Progenitor cell of endocrine pancreas (in vitro differentiated cells): ENCODE measurements around the gene PDGFA. TPM values are rescaled to one million over a fixed set of nuclear protein-coding genes. Genes with fewer than 3 reads are reported as not detected.

Source experiments
- DNase-seq: peaks from one replicate; pipeline ENCODE4 v3.0.0; 2021; ENCODE audit warnings: low spot score; ENCODE audit not compliant: unreplicated experiment
- H3K27ac Mint-ChIP-seq: 2 replicates; pipeline ENCODE4 v1.8.0; 2021; ENCODE audit warnings: mild to moderate bottlenecking, moderate library complexity, mixed read lengths
- H3K27me3 Mint-ChIP-seq: 2 replicates; pipeline ENCODE4 v1.8.0; 2021; ENCODE audit warnings: mixed read lengths
- H3K36me3 Mint-ChIP-seq: 2 replicates; pipeline ENCODE4 v1.8.0; 2022; ENCODE audit warnings: mixed read lengths; ENCODE audit not compliant: insufficient read depth
- H3K4me1 Mint-ChIP-seq: 2 replicates; pipeline ENCODE4 v1.8.0; 2021; ENCODE audit warnings: low read depth, mixed read lengths
- H3K4me3 Mint-ChIP-seq: 2 replicates; pipeline ENCODE4 v1.8.0; 2021; ENCODE audit warnings: low read depth, mild to moderate bottlenecking, moderate library complexity, mixed read lengths
- H3K9me3 Mint-ChIP-seq: 2 replicates; pipeline ENCODE4 v1.8.0; 2021; ENCODE audit warnings: low read depth, mixed read lengths
- CTCF ChIP-seq: fragments of 200-600 bp; sonication (generic); IDR thresholded peaks from one replicate; pipeline ENCODE4 v1.5.0; 2021; ENCODE audit warnings: antibody characterized with exemption, mild to moderate bottlenecking; ENCODE audit not compliant: unreplicated experiment
- total RNA-seq: library from RNA; stranded (reverse); gene quantifications from 2 replicates; pipeline ENCODE4 v1.2.1, GENCODE V29; 2021

PDGFA gene
- total RNA-seq, 1 donor from 2014 or later, result 86.2 TPM

DNA sequence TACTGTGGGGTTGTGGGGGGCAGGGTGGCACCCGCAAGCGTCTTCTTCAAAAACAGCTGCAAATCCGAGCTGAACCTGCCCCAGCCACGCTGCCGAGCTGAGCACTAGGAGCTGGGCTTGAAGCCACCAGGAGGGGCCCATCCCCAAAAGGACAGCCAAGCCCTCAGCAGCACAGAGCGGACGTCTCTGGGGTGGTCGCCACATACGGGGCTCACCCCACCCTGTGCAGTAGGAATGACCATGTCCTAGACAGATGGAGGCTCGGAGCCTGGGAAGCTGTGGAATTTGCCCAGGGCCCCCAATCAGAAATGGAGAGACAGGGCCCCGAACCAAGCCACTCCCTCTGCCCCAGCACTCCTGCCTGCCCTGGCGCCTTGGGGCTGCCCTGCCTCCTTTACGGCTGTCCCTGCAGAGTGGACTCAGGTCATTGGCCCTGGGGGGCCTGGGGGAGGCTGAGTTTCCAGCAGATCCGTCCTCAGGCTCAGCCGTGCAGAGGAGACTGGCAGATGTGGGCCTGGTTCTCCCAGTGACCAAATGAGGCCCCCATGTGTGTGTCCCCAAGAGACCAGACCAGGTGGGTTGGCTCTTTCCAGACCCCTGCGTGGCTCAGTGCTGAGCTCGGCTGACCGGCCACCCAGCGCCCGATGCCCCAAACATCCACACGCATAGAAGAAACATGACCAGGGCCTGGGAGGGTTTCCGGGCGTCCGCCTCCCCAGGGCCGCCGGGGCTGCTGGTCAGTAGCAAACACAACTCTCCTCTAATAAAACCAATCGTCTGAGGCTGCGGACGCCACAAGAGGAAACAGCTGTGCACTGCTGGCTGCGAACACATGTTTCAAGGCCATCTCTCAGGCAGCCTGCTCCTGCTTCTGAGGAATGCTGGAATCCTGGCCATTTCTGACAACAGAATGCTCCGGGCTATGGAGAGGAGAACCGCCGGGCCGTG lies 54.9 kb downstream of the PDGFA start:
- DNase-seq, result no peak
- Mint-ChIP-seq H3K36me3 (peaks cover 2% of the 10 kb centered on the region), H3K27me3 (no peaks in the 10 kb centered on the region), H3K4me3 (no peak overlapping the region), H3K9me3 (peaks cover 11% of the 10 kb centered on the region), H3K4me1 (peaks cover 6% of the 10 kb centered on the region), H3K27ac (no peak overlapping the region)
- TF ChIP-seq CTCF, result no peak

- no peak overlapping the region for H3K4me3 Mint-ChIP-seq
- peaks cover 6% of the 10 kb centered on the region for H3K4me1 Mint-ChIP-seq
- no peak for DNase-seq
- H3K36me3 Mint-ChIP-seq, result peaks cover 2% of the 10 kb centered on the region
- H3K27me3 Mint-ChIP-seq, result no peaks in the 10 kb centered on the region
- H3K9me3 Mint-ChIP-seq, result peaks cover 11% of the 10 kb centered on the region
- no peak overlapping the region for H3K27ac Mint-ChIP-seq
- no peak for TF ChIP-seq CTCF
Measured at GRCh38 chr7:463817-464453, 55.7 kb downstream of the PDGFA start.

DNA sequence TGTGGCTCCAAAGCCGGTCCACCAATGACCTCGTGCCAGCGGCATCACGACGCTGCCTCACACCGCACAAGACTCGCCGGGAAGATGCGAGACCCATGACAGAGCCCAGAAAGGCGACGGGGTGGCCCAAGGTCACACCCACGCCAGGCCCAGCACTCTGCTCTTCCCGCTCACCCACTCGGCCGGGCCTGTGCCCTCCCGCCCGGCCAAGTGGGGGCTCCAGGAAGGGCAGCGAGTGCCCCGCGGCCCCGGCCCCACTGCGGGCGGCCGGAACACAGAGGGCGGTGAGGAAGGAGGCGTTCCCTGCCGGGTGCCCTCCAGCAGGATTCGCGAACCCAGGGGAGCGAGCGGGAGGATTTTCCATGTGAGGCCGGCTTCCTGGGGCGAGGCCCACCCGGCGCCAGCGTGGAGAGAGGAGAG lies 56.3 kb downstream of the PDGFA start:
- H3K9me3 Mint-ChIP-seq, result peaks cover 8% of the 10 kb centered on the region
- H3K36me3 Mint-ChIP-seq, result peaks cover 2% of the 10 kb centered on the region
- peaks cover 6% of the 10 kb centered on the region for H3K4me1 Mint-ChIP-seq
- H3K4me3 Mint-ChIP-seq, result no peak overlapping the region
- no peaks in the 10 kb centered on the region for H3K27me3 Mint-ChIP-seq
- TF ChIP-seq CTCF, result no peak
- no peak for DNase-seq
- no peak overlapping the region for H3K27ac Mint-ChIP-seq

GRCh38 chr7:462173-463103 lies 57.2 kb downstream of the PDGFA start:
- H3K4me3 Mint-ChIP-seq, result no peak overlapping the region
- no peak overlapping the region for H3K27ac Mint-ChIP-seq
- H3K36me3 Mint-ChIP-seq, result no peaks in the 10 kb centered on the region
- no peaks in the 10 kb centered on the region for H3K9me3 Mint-ChIP-seq
- H3K27me3 Mint-ChIP-seq, result no peaks in the 10 kb centered on the region
- H3K4me1 Mint-ChIP-seq, result peaks cover 6% of the 10 kb centered on the region
- DNase-seq, result no peak
- TF ChIP-seq CTCF, result no peak
